GM18519 (cell line): ENCODE data around the gene FAM170B.

Experiments used
- ATAC-seq: cut with Tn5 transposase; IDR thresholded peaks from one replicate; pipeline ENCODE4 v1.9.1; 2021; ENCODE audit warnings: mild to moderate bottlenecking, moderate library complexity; ENCODE audit not compliant: unreplicated experiment, low FRiP score

The FAM170B gene

GRCh38 chr10:49153971-49154370, 20.1 kb upstream of the FAM170B start:
- no peak for ATAC-seq

GRCh38 chr10:49153115-49153514, 19.3 kb upstream of the FAM170B start:
- no peak for ATAC-seq

GRCh38 chr10:49152663-49153062, 18.8 kb upstream of the FAM170B start:
- no peak for ATAC-seq

- no peak for ATAC-seq
Measured at GRCh38 chr10:49152037-49152436, 18.2 kb upstream of the FAM170B start.

GRCh38 chr10:49151481-49151880, 17.7 kb upstream of the FAM170B start:
- ATAC-seq = no peak

- no peak for ATAC-seq
Measured at GRCh38 chr10:49151025-49151445, 17.2 kb upstream of the FAM170B start.

GRCh38 chr10:49150426-49150825, 16.6 kb upstream of the FAM170B start:
- no peak for ATAC-seq

GRCh38 chr10:49149881-49150280, 16.1 kb upstream of the FAM170B start:
- no peak for ATAC-seq

GRCh38 chr10:49144058-49144720, 10.4 kb upstream of the FAM170B start:
- no peak for ATAC-seq

GRCh38 chr10:49143249-49143648, 9.4 kb upstream of the FAM170B start:
- ATAC-seq = no peak

GRCh38 chr10:49141541-49142332, 7.9 kb upstream of the FAM170B start:
- no peak for ATAC-seq

- no peak for ATAC-seq
Measured at GRCh38 chr10:49140304-49141177, 6.7 kb upstream of the FAM170B start.

- no peak for ATAC-seq
Measured at GRCh38 chr10:49139846-49140195, 6.0 kb upstream of the FAM170B start.

- ATAC-seq = no peak
Measured at GRCh38 chr10:49139028-49139845, 5.4 kb upstream of the FAM170B start.

- no peak for ATAC-seq
Measured at GRCh38 chr10:49138361-49138891, 4.6 kb upstream of the FAM170B start.

GRCh38 chr10:49136525-49136924, 2.7 kb upstream of the FAM170B start:
- ATAC-seq = no peak

GRCh38 chr10:49135575-49136313, 1.9 kb upstream of the FAM170B start:
- no peak for ATAC-seq

- ATAC-seq = no peak
Measured at GRCh38 chr10:49134327-49134726, 506 bp upstream of the FAM170B start.

GRCh38 chr10:49132362-49132737, 1.5 kb downstream of the FAM170B start:
- ATAC-seq = no peak
